BLaER1 treated with 17β-estradiol and CSF1 and Interleukin-3, amounts not matched to agents 10 nM and 100 nM (cell line): Measurements from ENCODE around the gene TOMM20L.

ENCODE experiments used
- H3K27ac ChIP-seq, 11 experiments: shearing (Covaris generic); formaldehyde crosslinking; 2 replicates each; pipeline ENCODE4 v1.8.1; 2022
- H3K27me3 ChIP-seq, 11 experiments: shearing (Covaris generic); formaldehyde crosslinking; 2 replicates each; pipeline ENCODE4 v1.8.1; 2022
- H3K36me3 ChIP-seq, 11 experiments: shearing (Covaris generic); formaldehyde crosslinking; 2 replicates each; pipeline ENCODE4 v1.8.1; 2022
- H3K4me1 ChIP-seq, 10 experiments: shearing (Covaris generic); formaldehyde crosslinking; 2 replicates each; pipeline ENCODE4 v1.8.1; 2022
- H3K4me2 ChIP-seq, 11 experiments: shearing (Covaris generic); formaldehyde crosslinking; 2 replicates each; pipeline ENCODE4 v1.8.1; 2022
- H3K4me3 ChIP-seq, 10 experiments: shearing (Covaris generic); formaldehyde crosslinking; 2 replicates each; pipeline ENCODE4 v1.8.1; 2022
- H3K9ac ChIP-seq, 11 experiments: shearing (Covaris generic); formaldehyde crosslinking; 2 replicates each; pipeline ENCODE4 v1.8.1; 2022
- H3K9me3 ChIP-seq, 11 experiments: shearing (Covaris generic); formaldehyde crosslinking; replicated peaks in 1 of 11; 2 replicates each; pipeline ENCODE4 v1.8.1; 2022
- H4K20me1 ChIP-seq, 11 experiments: shearing (Covaris generic); formaldehyde crosslinking; 2 replicates each; pipeline ENCODE4 v1.8.1; 2022
- Cebpa-rat ChIP-seq, 11 experiments: shearing (Covaris generic); IDR thresholded peaks; 2 replicates each; pipeline ENCODE4 v1.8.1; 2022

Gene TOMM20L

GRCh38 chr14:58439476-58439875 is 43.7 kb downstream of the TOMM20L start:
- peaks cover 58 to 94% (median 83%) of the 10 kb centered on the region in 11 experiments for H3K36me3 ChIP-seq
- H4K20me1 ChIP-seq = no peaks in the 10 kb centered on the region
- H3K4me3 ChIP-seq = no peak overlapping the region
- no peak overlapping the region for H3K4me2 ChIP-seq
- TF ChIP-seq Cebpa-rat (IDR thresholded peaks at IDR 0.05) = no peak
- H3K27ac ChIP-seq = no peak overlapping the region
- H3K9ac ChIP-seq = no peak overlapping the region
- no peaks in the 10 kb centered on the region for H3K9me3 ChIP-seq
- H3K4me1 ChIP-seq = no peaks in the 10 kb centered on the region
- H3K27me3 ChIP-seq = no peaks in the 10 kb centered on the region

- no peak overlapping the region for H3K9ac ChIP-seq
- H3K9me3 ChIP-seq = no peaks in the 10 kb centered on the region
- no peaks in the 10 kb centered on the region for H3K4me1 ChIP-seq
- no peak overlapping the region for H3K4me2 ChIP-seq
- TF ChIP-seq Cebpa-rat (IDR thresholded peaks at IDR 0.05) = no peak
- H3K27me3 ChIP-seq = no peaks in the 10 kb centered on the region
- peaks cover 64 to 96% (median 77%) of the 10 kb centered on the region in 11 experiments for H3K36me3 ChIP-seq
- H3K27ac ChIP-seq = no peak overlapping the region
- H4K20me1 ChIP-seq = no peaks in the 10 kb centered on the region
- H3K4me3 ChIP-seq = no peak overlapping the region
Measured at GRCh38 chr14:58444627-58445026, 48.9 kb downstream of the TOMM20L start.

- no peak overlapping the region for H3K4me2 ChIP-seq
- no peak overlapping the region for H3K4me3 ChIP-seq
- H3K9me3 ChIP-seq = no peaks in the 10 kb centered on the region
- no peaks in the 10 kb centered on the region for H3K4me1 ChIP-seq
- no peak overlapping the region for H3K9ac ChIP-seq
- no peaks in the 10 kb centered on the region for H4K20me1 ChIP-seq
- no peak for TF ChIP-seq Cebpa-rat (IDR thresholded peaks at IDR 0.05)
- H3K27me3 ChIP-seq = no peaks in the 10 kb centered on the region
- H3K27ac ChIP-seq = no peak overlapping the region
- H3K36me3 ChIP-seq = peaks cover 69 to 99% (median 88%) of the 10 kb centered on the region in 11 experiments
Measured at GRCh38 chr14:58455593-58456265, 60.0 kb downstream of the TOMM20L start.
